HepG2 (cell line): ENCODE results near the gene BRCA1. TPM values are rescaled to one million over a fixed set of nuclear protein-coding genes. Genes with fewer than 3 reads are reported as not detected.
A peak's percentile ranks its signal among the peaks of the same experiment; 100 is the strongest.

Experiments
- ATAC-seq: fragments of 200-7000 bp; cut with Tn5 transposase; 3 replicates; pipeline ENCODE4 v1.9.1; 2020; ENCODE audit warnings: mild to moderate bottlenecking, moderate library complexity
- BruUV-seq: library from RNA; stranded (reverse); fragments of 400-500 nt; replicated peaks from 2 replicates; lab custom pipeline; 2021; lab: Mats Ljungman, UMichigan
- CTCF ChIA-PET: fragments of 300-600 bp; formaldehyde crosslinking; extraction: SDS; loops from one replicate; lab custom pipeline; 2021; ENCODE audit warnings: low total read pairs, inconsistent platforms, low intra/inter-chr PET ratio; lab: Yijun Ruan, JAX
- POLR2A ChIA-PET: fragments of 350-600 bp; sonication (Branson Sonifier 250); formaldehyde crosslinking; loops from one replicate; lab custom pipeline; 2020; ENCODE audit warnings: antibody characterized with exemption, inconsistent platforms; lab: Yijun Ruan, JAX
- DNase-seq: peaks from one replicate; pipeline ENCODE4 v3.0.0-alpha.2; 2015; ENCODE audit warnings: low spot score
- FAIRE-seq: peaks from 3 replicates; lab custom pipeline; 2011; peaks lifted over from hg19 to GRCh38; lab: Jason Lieb, UNC
- H2AFZ ChIP-seq: one replicate; pipeline ENCODE4 v1.6.1; 2011; ENCODE audit warnings: low read length, inconsistent platforms
- H3K27ac ChIP-seq: fragments of 300-600 bp; 3 replicates; pipeline ENCODE4 v1.8.0; 2011; ENCODE audit warnings: mixed run types, mild to moderate bottlenecking, mixed read lengths, low read length, inconsistent platforms; ENCODE audit not compliant: insufficient read depth; ENCODE audit errors: extremely low read length
- H3K27me3 ChIP-seq, 2 experiments: fragments of 200-600 bp in 1 of 2; 2 replicates in 1 of 2; 3 replicates in 1 of 2; pipeline versions ENCODE4 v1.6.0 to v1.8.0; 2011; ENCODE audit warnings: low read length in 2 of 2, mild to moderate bottlenecking in 2 of 2, moderate library complexity in 2 of 2, inconsistent platforms in 1 of 2; ENCODE audit not compliant: insufficient read depth in 2 of 2, control insufficient read depth in 1 of 2
- H3K36me3 ChIP-seq, 2 experiments: fragments of 200-600 bp in 1 of 2; replicated peaks in 1 of 2; 2 replicates in 1 of 2; 3 replicates in 1 of 2; pipeline versions ENCODE4 v1.5.1 to v1.8.0; 2011; ENCODE audit warnings: low read length in 2 of 2, inconsistent platforms in 1 of 2; ENCODE audit not compliant: insufficient read depth in 2 of 2, control insufficient read depth in 1 of 2
- H3K4me1 ChIP-seq: 2 replicates; pipeline ENCODE4 v1.5.1; 2012; ENCODE audit warnings: low read length, inconsistent platforms; ENCODE audit not compliant: insufficient read depth
- H3K4me2 ChIP-seq: 2 replicates; pipeline ENCODE4 v1.6.0; 2011; ENCODE audit warnings: low read depth, low read length, inconsistent platforms
- H3K4me3 ChIP-seq, 3 experiments: fragments of 200-600 bp in 1 of 3; sonication (generic), shearing (Covaris generic) in 1 of 3; replicated peaks in 1 of 3; 2 replicates each; pipeline ENCODE4 v1.5.1; 2011 to 2016; ENCODE audit warnings: low read length in 3 of 3, inconsistent platforms in 2 of 3, low read depth in 2 of 3, mild to moderate bottlenecking in 2 of 3, control low read depth in 1 of 3, mixed read lengths in 1 of 3; ENCODE audit not compliant: insufficient read depth in 1 of 3
- H3K79me2 ChIP-seq: one replicate; pipeline ENCODE4 v1.6.1; 2011; ENCODE audit warnings: low read length, inconsistent platforms; ENCODE audit not compliant: insufficient read depth
- H3K9ac ChIP-seq: 2 replicates; pipeline ENCODE4 v1.6.0; 2011; ENCODE audit warnings: mild to moderate bottlenecking, low read depth, low read length, inconsistent platforms; ENCODE audit not compliant: insufficient read depth
- H3K9me3 ChIP-seq: 2 replicates; pipeline ENCODE4 v1.5.1; 2012; ENCODE audit warnings: mild to moderate bottlenecking, low read length
- H4K20me1 ChIP-seq: 2 replicates; pipeline ENCODE4 v1.6.0; 2011; ENCODE audit warnings: inconsistent platforms, mild to moderate bottlenecking, low read length, moderate library complexity; ENCODE audit not compliant: insufficient read depth
- ADNP ChIP-seq: sonication (generic); formaldehyde crosslinking; IDR thresholded peaks from 2 replicates; pipeline ENCODE4 v1.4.0; 2020; ENCODE audit warnings: missing genetic modification reagents
- CBFB ChIP-seq: sonication (generic); formaldehyde crosslinking; IDR thresholded peaks from 2 replicates; pipeline ENCODE4 v1.4.0; 2020; ENCODE audit warnings: missing genetic modification reagents
- DNMT3B ChIP-seq: conservative IDR thresholded peaks from 2 replicates; pipeline ENCODE4 v1.6.1; 2016; ENCODE audit warnings: missing biosample characterization, control low read depth
- HOXA3 ChIP-seq: sonication (generic); formaldehyde crosslinking; IDR thresholded peaks from 2 replicates; pipeline ENCODE4 v1.5.0; 2020; ENCODE audit warnings: missing genetic modification reagents
- NCOA2 ChIP-seq: sonication (generic); formaldehyde crosslinking; IDR thresholded peaks from 2 replicates; pipeline ENCODE4 v1.8.0; 2022; ENCODE audit warnings: inconsistent platforms
- NONO ChIP-seq, 2 experiments: fragments of 450-650 bp in 1 of 2; sonication (generic) in 1 of 2; formaldehyde crosslinking in 1 of 2; IDR thresholded peaks in 1 of 2; conservative IDR thresholded peaks in 1 of 2; 2 replicates each; pipeline versions ENCODE4 v1.6.1 to v1.8.0; 2017 to 2022; ENCODE audit warnings: mild to moderate bottlenecking in 1 of 2, missing genetic modification reagents in 1 of 2, moderate library complexity in 1 of 2
- SP1 ChIP-seq, 2 experiments: fragments of 450-650 bp in 1 of 2; sonication (generic) in 1 of 2; formaldehyde crosslinking in 1 of 2; IDR thresholded peaks; 2 replicates each; pipeline versions ENCODE4 v1.4.0 to v1.6.1; 2016 to 2020; ENCODE audit warnings: missing genetic modification reagents in 1 of 2
- TBP ChIP-seq: sonication (generic); formaldehyde crosslinking; IDR thresholded peaks from 2 replicates; pipeline ENCODE4 v1.5.0; 2020; ENCODE audit warnings: missing genetic modification reagents
- ZNF598 ChIP-seq: sonication (generic); formaldehyde crosslinking; IDR thresholded peaks from 2 replicates; pipeline ENCODE4 v1.5.1; 2020; ENCODE audit warnings: mild to moderate bottlenecking, missing genetic modification reagents, borderline replicate concordance
- ZNF782 ChIP-seq: sonication (generic); formaldehyde crosslinking; IDR thresholded peaks from 2 replicates; pipeline ENCODE4 v1.4.0; 2020; ENCODE audit warnings: missing genetic modification reagents, mild to moderate bottlenecking, borderline replicate concordance
- WGBS: methylation state at CpG from one replicate; pipeline ENCODE4 v1.1.6; 2017; ENCODE audit warnings: low lambda C conversion rate; 5-methylcytosine and 5-hydroxymethylcytosine counted together
- in situ Hi-C: cut with HindIII; loops from 2 replicates; pipeline ENCODE4 v1.10.0; 2017; ENCODE audit warnings: low pct_unique_long_range_greater_than_20kb; ENCODE audit not compliant: extremely low pct_ligation_motif_present
- intact Hi-C: fragments of 100-400 bp; cut with micrococcal nuclease; formaldehyde crosslinking; loops from one replicate; pipeline ENCODE4 v1.10.0; 2022; ENCODE audit not compliant: unreplicated experiment
- polyA plus RNA-seq, 8 experiments: library from polyadenylated mRNA; depleted of rRNA in 3 of 8; stranded (reverse) in 7 of 8; unstranded in 1 of 8; fragments of >200 nt; fragmentation: Illumina TruSeq in 4 of 8; extraction: Trizol in 4 of 8; gene quantifications; 2 replicates each; pipeline versions ENCODE4 v1.2.1 to v1.2.3, GENCODE V29; 2011 to 2016; ENCODE audit warnings: low read depth in 4 of 8, missing spikeins in 1 of 8, mixed read lengths in 1 of 8; ENCODE audit not compliant: insufficient read depth in 1 of 8
- total RNA-seq, 5 experiments: library from RNA; depleted of rRNA; stranded (reverse); fragments of >200 nt; fragmentation: Illumina TruSeq; extraction: Trizol; gene quantifications; 2 replicates each; pipeline ENCODE4 v1.2.3, GENCODE V29; 2016; ENCODE audit warnings: low read depth in 1 of 5
- TF ChIP-seq, protein P1 (sequence below): sonication (generic); formaldehyde crosslinking; IDR thresholded peaks from 2 replicates; pipeline ENCODE4 v1.4.0; 2020; ENCODE audit warnings: missing genetic modification reagents
- TF ChIP-seq, protein P2 (sequence below): sonication (generic); formaldehyde crosslinking; IDR thresholded peaks from one replicate; pipeline ENCODE4 v1.5.1; 2020; ENCODE audit warnings: mild to moderate bottlenecking, missing genetic modification reagents; ENCODE audit errors: not compliant biosample characterization
- TF ChIP-seq, protein P3 (sequence below): sonication (generic); formaldehyde crosslinking; IDR thresholded peaks from 2 replicates; pipeline ENCODE4 v1.8.1; 2023; ENCODE audit warnings: mild to moderate bottlenecking, missing genetic modification reagents

The BRCA1 gene
- total and polyA plus RNA-seq, 2 of the 13 experiments (the other 11 are each of a cell fraction or from before 2014, with no cell fraction given), result 13.3 to 37.5 TPM

DNA sequence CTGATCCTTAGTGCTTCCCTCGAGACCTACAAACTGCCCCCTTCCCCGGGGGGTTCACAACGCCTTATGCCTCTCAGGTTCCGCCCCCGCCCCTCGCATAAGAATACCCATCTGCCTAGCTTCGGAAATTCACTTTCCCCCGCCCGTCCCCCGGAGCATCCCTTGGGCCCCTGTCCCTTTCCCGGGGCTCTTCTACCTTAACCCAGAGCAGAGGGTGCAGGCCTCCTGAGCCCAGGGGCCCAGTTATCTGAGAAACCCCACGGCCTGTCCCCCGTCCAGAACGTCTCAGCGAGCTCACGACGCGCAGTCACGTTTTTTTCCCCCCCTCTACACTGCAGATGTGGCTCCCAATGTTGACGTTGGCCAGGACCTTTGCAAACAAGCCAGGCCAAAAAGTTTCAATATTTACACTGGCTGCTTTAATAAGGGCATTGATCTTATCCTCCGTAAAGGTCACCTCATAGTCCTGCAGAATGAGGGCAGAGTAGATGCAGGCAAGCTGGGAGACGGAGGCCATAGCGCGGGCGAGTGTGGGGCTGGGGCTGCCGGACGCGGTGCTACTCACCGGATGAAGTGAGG, 44.5 kb upstream of the BRCA1 start:
- WGBS, result 9% methylated on average over 29 of the region's 29 CpGs
- in situ Hi-C loops (no loop called here), intact Hi-C loops (loop anchor here (1.0 to 5.0 kb wide), 4 partner anchors 44 to 162 kb away; partner anchors contain the start of genes BRCA1, IFI35 and RND2)
- peak overlapping the region; percentile 90 for H3K27ac ChIP-seq
- peak overlapping the region; percentile 92 for H3K9ac ChIP-seq
- H3K27me3 ChIP-seq, result no peaks in the 10 kb centered on the region; a peak in 1 of 5 replicates
- H3K79me2 ChIP-seq, result peaks cover 34% of the 10 kb centered on the region
- FAIRE-seq (no peak), ATAC-seq (peak; percentile 72), DNase-seq (peak; percentile 84)
- H3K4me3 ChIP-seq, result peak overlapping the region; percentile 62 to 94 (median 75)
- no peaks in the 10 kb centered on the region for H3K9me3 ChIP-seq
- no peaks in the 10 kb centered on the region for H4K20me1 ChIP-seq
- no TSS peak for BruUV-seq
- H2AFZ ChIP-seq, result no peak overlapping the region
- ChIA-PET POLR2A (interaction anchor here (0.6 to 2.4 kb wide), 15 partner anchors 12 to 172 kb away, joined by 3 to 12 read pairs (median 4); partner anchors contain the start of genes BRCA1, RPL27 and TMEM106A), CTCF (no interaction called here)
- H3K4me2 ChIP-seq, result peak overlapping the region; percentile 93
- peaks cover 56% of the 10 kb centered on the region for H3K4me1 ChIP-seq
- no peaks in the 10 kb centered on the region for H3K36me3 ChIP-seq
- TF ChIP-seq NONO (IDR thresholded peaks at IDR 0.05), result no peak
- TF ChIP-seq NONO (CRISPR knock-in tag; conservative IDR thresholded peaks at IDR 0.05), result peak; percentile 58; the same call in 1 of the 2 replicates
- TF ChIP-seq, protein P1, sequence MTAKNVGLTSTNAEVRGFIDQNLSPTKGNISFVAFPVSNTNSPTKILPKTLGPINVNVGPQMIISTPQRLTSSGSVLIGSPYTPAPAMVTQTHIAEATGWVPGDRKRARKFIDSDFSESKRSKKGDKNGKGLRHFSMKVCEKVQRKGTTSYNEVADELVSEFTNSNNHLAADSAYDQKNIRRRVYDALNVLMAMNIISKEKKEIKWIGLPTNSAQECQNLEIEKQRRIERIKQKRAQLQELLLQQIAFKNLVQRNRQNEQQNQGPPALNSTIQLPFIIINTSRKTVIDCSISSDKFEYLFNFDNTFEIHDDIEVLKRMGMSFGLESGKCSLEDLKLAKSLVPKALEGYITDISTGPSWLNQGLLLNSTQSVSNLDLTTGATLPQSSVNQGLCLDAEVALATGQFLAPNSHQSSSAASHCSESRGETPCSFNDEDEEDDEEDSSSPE (CRISPR knock-in tag), result no peak; the same call in 1 of the 2 replicates
- no peak; the same call in 1 of the 2 replicates for TF ChIP-seq ZNF598 (CRISPR knock-in tag)
- no peak; the same call in none of the 2 replicates for TF ChIP-seq NCOA2 (CRISPR knock-in tag)
- no peak for TF ChIP-seq DNMT3B (CRISPR knock-in tag)
- TF ChIP-seq, protein P2, sequence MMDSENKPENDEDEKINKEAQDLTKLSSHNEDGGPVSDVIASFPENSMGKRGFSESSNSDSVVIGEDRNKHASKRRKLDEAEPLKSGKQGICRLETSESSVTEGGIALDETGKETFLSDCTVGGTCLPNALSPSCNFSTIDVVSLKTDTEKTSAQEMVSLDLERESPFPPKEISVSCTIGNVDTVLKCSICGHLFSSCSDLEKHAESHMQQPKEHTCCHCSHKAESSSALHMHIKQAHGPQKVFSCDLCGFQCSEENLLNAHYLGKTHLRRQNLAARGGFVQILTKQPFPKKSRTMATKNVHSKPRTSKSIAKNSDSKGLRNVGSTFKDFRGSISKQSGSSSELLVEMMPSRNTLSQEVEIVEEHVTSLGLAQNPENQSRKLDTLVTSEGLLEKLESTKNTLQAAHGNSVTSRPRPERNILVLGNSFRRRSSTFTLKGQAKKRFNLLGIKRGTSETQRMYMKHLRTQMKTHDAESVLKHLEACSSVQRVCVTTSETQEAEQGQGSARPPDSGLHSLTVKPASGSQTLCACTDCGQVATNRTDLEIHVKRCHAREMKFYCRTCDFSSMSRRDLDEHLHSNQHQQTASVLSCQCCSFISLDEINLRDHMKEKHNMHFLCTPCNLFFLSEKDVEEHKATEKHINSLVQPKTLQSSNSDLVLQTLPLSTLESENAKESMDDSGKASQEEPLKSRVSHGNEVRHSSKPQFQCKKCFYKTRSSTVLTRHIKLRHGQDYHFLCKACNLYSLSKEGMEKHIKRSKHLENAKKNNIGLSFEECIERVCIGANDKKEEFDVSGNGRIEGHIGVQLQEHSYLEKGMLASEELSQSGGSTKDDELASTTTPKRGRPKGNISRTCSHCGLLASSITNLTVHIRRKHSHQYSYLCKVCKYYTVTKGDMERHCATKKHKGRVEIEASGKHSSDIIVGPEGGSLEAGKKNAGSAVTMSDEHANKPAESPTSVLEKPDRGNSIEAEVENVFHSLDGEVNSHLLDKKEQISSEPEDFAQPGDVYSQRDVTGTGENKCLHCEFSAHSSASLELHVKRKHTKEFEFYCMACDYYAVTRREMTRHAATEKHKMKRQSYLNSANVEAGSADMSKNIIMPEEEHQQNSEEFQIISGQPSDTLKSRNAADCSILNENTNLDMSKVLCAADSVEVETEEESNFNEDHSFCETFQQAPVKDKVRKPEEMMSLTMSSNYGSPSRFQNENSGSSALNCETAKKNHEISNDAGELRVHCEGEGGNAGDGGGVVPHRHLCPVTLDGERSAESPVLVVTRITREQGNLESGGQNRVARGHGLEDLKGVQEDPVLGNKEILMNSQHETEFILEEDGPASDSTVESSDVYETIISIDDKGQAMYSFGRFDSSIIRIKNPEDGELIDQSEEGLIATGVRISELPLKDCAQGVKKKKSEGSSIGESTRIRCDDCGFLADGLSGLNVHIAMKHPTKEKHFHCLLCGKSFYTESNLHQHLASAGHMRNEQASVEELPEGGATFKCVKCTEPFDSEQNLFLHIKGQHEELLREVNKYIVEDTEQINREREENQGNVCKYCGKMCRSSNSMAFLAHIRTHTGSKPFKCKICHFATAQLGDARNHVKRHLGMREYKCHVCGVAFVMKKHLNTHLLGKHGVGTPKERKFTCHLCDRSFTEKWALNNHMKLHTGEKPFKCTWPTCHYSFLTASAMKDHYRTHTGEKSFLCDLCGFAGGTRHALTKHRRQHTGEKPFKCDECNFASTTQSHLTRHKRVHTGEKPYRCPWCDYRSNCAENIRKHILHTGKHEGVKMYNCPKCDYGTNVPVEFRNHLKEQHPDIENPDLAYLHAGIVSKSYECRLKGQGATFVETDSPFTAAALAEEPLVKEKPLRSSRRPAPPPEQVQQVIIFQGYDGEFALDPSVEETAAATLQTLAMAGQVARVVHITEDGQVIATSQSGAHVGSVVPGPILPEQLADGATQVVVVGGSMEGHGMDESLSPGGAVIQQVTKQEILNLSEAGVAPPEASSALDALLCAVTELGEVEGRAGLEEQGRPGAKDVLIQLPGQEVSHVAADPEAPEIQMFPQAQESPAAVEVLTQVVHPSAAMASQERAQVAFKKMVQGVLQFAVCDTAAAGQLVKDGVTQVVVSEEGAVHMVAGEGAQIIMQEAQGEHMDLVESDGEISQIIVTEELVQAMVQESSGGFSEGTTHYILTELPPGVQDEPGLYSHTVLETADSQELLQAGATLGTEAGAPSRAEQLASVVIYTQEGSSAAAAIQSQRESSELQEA (CRISPR knock-in tag), result no peak
- no peak for TF ChIP-seq ZNF782 (CRISPR knock-in tag)
- TF ChIP-seq SP1 (IDR thresholded peaks at IDR 0.05), result no peak
- no peak for TF ChIP-seq SP1 (CRISPR knock-in tag; IDR thresholded peaks at IDR 0.05)
- TF ChIP-seq, protein P3, sequence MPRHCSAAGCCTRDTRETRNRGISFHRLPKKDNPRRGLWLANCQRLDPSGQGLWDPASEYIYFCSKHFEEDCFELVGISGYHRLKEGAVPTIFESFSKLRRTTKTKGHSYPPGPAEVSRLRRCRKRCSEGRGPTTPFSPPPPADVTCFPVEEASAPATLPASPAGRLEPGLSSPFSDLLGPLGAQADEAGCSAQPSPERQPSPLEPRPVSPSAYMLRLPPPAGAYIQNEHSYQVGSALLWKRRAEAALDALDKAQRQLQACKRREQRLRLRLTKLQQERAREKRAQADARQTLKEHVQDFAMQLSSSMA (CRISPR knock-in tag), result 0 out of 2 replicates have a peak, but pooled peaks have one; percentile 34
- peak; percentile 43; the same call in 1 of the 2 replicates for TF ChIP-seq CBFB (CRISPR knock-in tag)
- no peak for TF ChIP-seq ADNP (CRISPR knock-in tag)
- no peak for TF ChIP-seq HOXA3 (CRISPR knock-in tag)
- TF ChIP-seq TBP, result no peak; the same call in 1 of the 2 replicates
